SK-N-SH treated with all-trans-retinoic acid at 6 μM for 48 hours (cell line): Measurements from ENCODE around the gene LRMDA.

Source experiments
- ATAC-seq: fragments of 200-7000 bp; cut with Tn5 transposase; 3 replicates; pipeline ENCODE4 v1.9.1; 2020; ENCODE audit warnings: mild to moderate bottlenecking, moderate library complexity
- ARNTL ChIP-seq: fragments of 450-650 bp; formaldehyde crosslinking; IDR thresholded peaks from 2 replicates; pipeline ENCODE4 v1.5.0; 2020; ENCODE audit warnings: low read depth, mild to moderate bottlenecking, moderate library complexity, borderline replicate concordance
- BACH2 ChIP-seq: fragments of 250-450 bp; sonication (Bioruptor Pico); IDR thresholded peaks from 2 replicates; pipeline ENCODE4 v1.9.0; 2021; ENCODE audit warnings: mild to moderate bottlenecking, borderline replicate concordance
- CREB5 ChIP-seq: fragments of 250-450 bp; sonication (Bioruptor Pico); IDR thresholded peaks from 2 replicates; pipeline ENCODE4 v1.5.1; 2020; ENCODE audit warnings: low read depth, mild to moderate bottlenecking, moderate library complexity
- CSDC2 ChIP-seq: fragments of 250-450 bp; sonication (Bioruptor Pico); IDR thresholded peaks from 2 replicates; pipeline ENCODE4 v1.5.0; 2020; ENCODE audit warnings: mild to moderate bottlenecking, moderate library complexity
- CSRNP3 ChIP-seq: fragments of 250-450 bp; sonication (Bioruptor Pico); IDR thresholded peaks from 2 replicates; pipeline ENCODE4 v1.5.1; 2021; ENCODE audit warnings: mild to moderate bottlenecking, moderate library complexity
- ESRRG ChIP-seq: fragments of 250-450 bp; sonication (Bioruptor Pico); IDR thresholded peaks from 2 replicates; pipeline ENCODE4 v1.6.1; 2021; ENCODE audit warnings: mild to moderate bottlenecking
- GLIS3 ChIP-seq: fragments of 250-450 bp; sonication (Bioruptor Pico); IDR thresholded peaks from 2 replicates; pipeline ENCODE4 v1.5.0; 2020; ENCODE audit warnings: mild to moderate bottlenecking, moderate library complexity
- OSR1 ChIP-seq: fragments of 250-450 bp; sonication (Bioruptor Pico); IDR thresholded peaks from 2 replicates; pipeline ENCODE4 v1.8.0; 2022; ENCODE audit warnings: moderate library complexity, mild to moderate bottlenecking, inconsistent platforms
- POU6F1 ChIP-seq: fragments of 250-450 bp; sonication (Bioruptor Pico); IDR thresholded peaks from 2 replicates; pipeline ENCODE4 v1.8.0; 2021; ENCODE audit warnings: low read depth, mild to moderate bottlenecking, moderate library complexity, borderline replicate concordance
- PPARA ChIP-seq: fragments of 250-450 bp; sonication (Bioruptor Pico); IDR thresholded peaks from 2 replicates; pipeline ENCODE4 v1.5.0; 2020; ENCODE audit warnings: mild to moderate bottlenecking, borderline replicate concordance
- RARB ChIP-seq: fragments of 250-450 bp; sonication (Bioruptor Pico); IDR thresholded peaks from 2 replicates; pipeline ENCODE4 v1.8.0; 2021; ENCODE audit warnings: mild to moderate bottlenecking, moderate library complexity
- SNAI2 ChIP-seq: fragments of 250-450 bp; sonication (Bioruptor Pico); IDR thresholded peaks from 2 replicates; pipeline ENCODE4 v1.5.0; 2020; ENCODE audit warnings: mild to moderate bottlenecking, moderate library complexity
- TCF4 ChIP-seq: fragments of 250-450 bp; sonication (Bioruptor Pico); IDR thresholded peaks from 2 replicates; pipeline ENCODE4 v1.8.0; 2021; ENCODE audit warnings: mild to moderate bottlenecking, moderate library complexity, borderline replicate concordance
- TOX ChIP-seq: fragments of 250-450 bp; sonication (Bioruptor Pico); IDR thresholded peaks from 2 replicates; pipeline ENCODE4 v1.8.0; 2021; ENCODE audit warnings: mild to moderate bottlenecking, moderate library complexity, borderline replicate concordance
- ZC3H10 ChIP-seq: fragments of 250-450 bp; sonication (Bioruptor Pico); IDR thresholded peaks from 2 replicates; pipeline ENCODE4 v1.5.1; 2021; ENCODE audit warnings: mild to moderate bottlenecking, moderate library complexity
- ZFP3 ChIP-seq: fragments of 250-450 bp; sonication (Bioruptor Pico); IDR thresholded peaks from 2 replicates; pipeline ENCODE4 v1.5.0; 2020; ENCODE audit warnings: mild to moderate bottlenecking, moderate library complexity
- ZFP30 ChIP-seq: fragments of 450-650 bp; formaldehyde crosslinking; IDR thresholded peaks from 2 replicates; pipeline ENCODE4 v1.5.0; 2022; ENCODE audit warnings: mild to moderate bottlenecking, moderate library complexity
- ZNF565 ChIP-seq: fragments of 450-650 bp; formaldehyde crosslinking; conservative IDR thresholded peaks from 2 replicates; pipeline ENCODE4 v1.5.0; 2020; ENCODE audit warnings: low read depth, mild to moderate bottlenecking, moderate library complexity
- ZNF70 ChIP-seq: fragments of 450-650 bp; formaldehyde crosslinking; IDR thresholded peaks from 2 replicates; pipeline ENCODE4 v1.5.0; 2020; ENCODE audit warnings: mild to moderate bottlenecking, moderate library complexity
- TF ChIP-seq, protein P1 (sequence below): fragments of 250-450 bp; sonication (Bioruptor Pico); IDR thresholded peaks from 2 replicates; pipeline ENCODE4 v1.5.0; 2020; ENCODE audit warnings: mild to moderate bottlenecking, moderate library complexity
- TF ChIP-seq, protein P2 (sequence below): fragments of 250-450 bp; sonication (Bioruptor Pico); IDR thresholded peaks from 2 replicates; pipeline ENCODE4 v1.8.0; 2020; ENCODE audit warnings: mild to moderate bottlenecking, moderate library complexity, borderline replicate concordance

LRMDA gene

DNA sequence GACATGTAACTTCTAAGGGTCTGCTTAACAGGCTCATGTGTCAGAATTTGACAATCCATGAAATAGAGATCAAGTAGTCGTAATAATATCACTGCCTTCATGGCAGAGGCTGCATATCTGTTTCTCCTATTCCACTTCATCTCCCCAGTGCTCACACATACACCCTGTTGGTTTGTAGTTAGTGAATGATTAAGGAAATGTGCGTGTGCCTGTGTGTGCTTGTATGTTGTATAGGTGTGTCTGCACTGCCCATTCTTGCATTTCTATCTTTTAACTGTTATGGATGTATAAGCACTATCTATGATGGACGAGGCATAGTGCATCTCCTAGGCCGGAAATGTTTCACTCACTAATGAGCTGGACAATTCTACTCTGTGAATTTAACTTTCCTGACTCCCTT, 985.2 kb downstream of the LRMDA start:
- TF ChIP-seq ZFP3 (CRISPR knock-in tag) (no peak), ESRRG (CRISPR knock-in tag) (no peak), CSRNP3 (CRISPR knock-in tag) (no peak), SNAI2 (CRISPR knock-in tag) (no peak), CREB5 (CRISPR knock-in tag) (no peak), ZNF70 (CRISPR knock-in tag) (no peak), PPARA (no peak), POU6F1 (CRISPR knock-in tag) (no peak), ZFP30 (CRISPR knock-in tag) (no peak), ZNF565 (CRISPR knock-in tag) (no peak), OSR1 (CRISPR knock-in tag) (no peak), ARNTL (CRISPR knock-in tag) (no peak)
- TF ChIP-seq, protein P1, sequence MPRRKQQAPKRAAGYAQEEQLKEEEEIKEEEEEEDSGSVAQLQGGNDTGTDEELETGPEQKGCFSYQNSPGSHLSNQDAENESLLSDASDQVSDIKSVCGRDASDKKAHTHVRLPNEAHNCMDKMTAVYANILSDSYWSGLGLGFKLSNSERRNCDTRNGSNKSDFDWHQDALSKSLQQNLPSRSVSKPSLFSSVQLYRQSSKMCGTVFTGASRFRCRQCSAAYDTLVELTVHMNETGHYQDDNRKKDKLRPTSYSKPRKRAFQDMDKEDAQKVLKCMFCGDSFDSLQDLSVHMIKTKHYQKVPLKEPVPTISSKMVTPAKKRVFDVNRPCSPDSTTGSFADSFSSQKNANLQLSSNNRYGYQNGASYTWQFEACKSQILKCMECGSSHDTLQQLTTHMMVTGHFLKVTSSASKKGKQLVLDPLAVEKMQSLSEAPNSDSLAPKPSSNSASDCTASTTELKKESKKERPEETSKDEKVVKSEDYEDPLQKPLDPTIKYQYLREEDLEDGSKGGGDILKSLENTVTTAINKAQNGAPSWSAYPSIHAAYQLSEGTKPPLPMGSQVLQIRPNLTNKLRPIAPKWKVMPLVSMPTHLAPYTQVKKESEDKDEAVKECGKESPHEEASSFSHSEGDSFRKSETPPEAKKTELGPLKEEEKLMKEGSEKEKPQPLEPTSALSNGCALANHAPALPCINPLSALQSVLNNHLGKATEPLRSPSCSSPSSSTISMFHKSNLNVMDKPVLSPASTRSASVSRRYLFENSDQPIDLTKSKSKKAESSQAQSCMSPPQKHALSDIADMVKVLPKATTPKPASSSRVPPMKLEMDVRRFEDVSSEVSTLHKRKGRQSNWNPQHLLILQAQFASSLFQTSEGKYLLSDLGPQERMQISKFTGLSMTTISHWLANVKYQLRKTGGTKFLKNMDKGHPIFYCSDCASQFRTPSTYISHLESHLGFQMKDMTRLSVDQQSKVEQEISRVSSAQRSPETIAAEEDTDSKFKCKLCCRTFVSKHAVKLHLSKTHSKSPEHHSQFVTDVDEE (CRISPR knock-in tag) = no peak
- TF ChIP-seq, protein P2, sequence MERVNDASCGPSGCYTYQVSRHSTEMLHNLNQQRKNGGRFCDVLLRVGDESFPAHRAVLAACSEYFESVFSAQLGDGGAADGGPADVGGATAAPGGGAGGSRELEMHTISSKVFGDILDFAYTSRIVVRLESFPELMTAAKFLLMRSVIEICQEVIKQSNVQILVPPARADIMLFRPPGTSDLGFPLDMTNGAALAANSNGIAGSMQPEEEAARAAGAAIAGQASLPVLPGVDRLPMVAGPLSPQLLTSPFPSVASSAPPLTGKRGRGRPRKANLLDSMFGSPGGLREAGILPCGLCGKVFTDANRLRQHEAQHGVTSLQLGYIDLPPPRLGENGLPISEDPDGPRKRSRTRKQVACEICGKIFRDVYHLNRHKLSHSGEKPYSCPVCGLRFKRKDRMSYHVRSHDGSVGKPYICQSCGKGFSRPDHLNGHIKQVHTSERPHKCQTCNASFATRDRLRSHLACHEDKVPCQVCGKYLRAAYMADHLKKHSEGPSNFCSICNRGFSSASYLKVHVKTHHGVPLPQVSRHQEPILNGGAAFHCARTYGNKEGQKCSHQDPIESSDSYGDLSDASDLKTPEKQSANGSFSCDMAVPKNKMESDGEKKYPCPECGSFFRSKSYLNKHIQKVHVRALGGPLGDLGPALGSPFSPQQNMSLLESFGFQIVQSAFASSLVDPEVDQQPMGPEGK (CRISPR knock-in tag) = no peak
- TF ChIP-seq, all 23 proteins: peak for 0
- ATAC-seq = no peak

DNA sequence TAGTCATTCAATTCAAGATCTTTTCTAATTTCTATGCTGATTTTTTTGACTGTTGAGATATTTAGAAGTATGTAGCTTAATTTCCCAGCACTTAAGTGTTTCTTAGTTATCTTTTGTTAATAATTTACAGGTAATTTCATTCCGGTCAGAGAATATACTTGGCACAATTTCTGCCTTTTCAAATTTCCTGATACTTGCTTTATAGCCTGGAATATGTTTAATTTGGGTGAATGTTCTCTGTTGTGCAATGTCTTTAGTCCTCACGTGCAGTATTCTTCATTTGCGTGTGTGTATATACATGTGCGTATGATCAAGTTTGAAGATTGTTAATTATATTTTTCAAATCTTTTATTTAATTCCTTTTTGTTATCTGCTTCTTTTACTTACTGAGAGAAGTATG, 989.3 kb downstream of the LRMDA start:
- no peak for TF ChIP-seq GLIS3 (CRISPR knock-in tag)
- no peak for TF ChIP-seq ESRRG (CRISPR knock-in tag)
- TF ChIP-seq ZFP30 (CRISPR knock-in tag) = no peak
- no peak for TF ChIP-seq PPARA
- no peak for TF ChIP-seq ARNTL (CRISPR knock-in tag)
- TF ChIP-seq CSDC2 (CRISPR knock-in tag) = no peak
- TF ChIP-seq RARB (CRISPR knock-in tag) = no peak
- no peak for TF ChIP-seq TCF4 (CRISPR knock-in tag)
- no peak for TF ChIP-seq OSR1 (CRISPR knock-in tag)
- no peak for ATAC-seq

GRCh38 chr10:76422769-76423168, 991.3 kb downstream of the LRMDA start:
- TF ChIP-seq ZC3H10 = no peak
- no peak for TF ChIP-seq BACH2 (CRISPR knock-in tag)
- no peak for TF ChIP-seq RARB (CRISPR knock-in tag)
- no peak for TF ChIP-seq POU6F1 (CRISPR knock-in tag)
- TF ChIP-seq, protein P2 (CRISPR knock-in tag) = no peak
- TF ChIP-seq SNAI2 (CRISPR knock-in tag) = no peak
- TF ChIP-seq ZNF70 (CRISPR knock-in tag) = no peak
- TF ChIP-seq TOX (CRISPR knock-in tag) = no peak
- no peak for TF ChIP-seq ZFP30 (CRISPR knock-in tag)
- no peak for TF ChIP-seq ARNTL (CRISPR knock-in tag)
- TF ChIP-seq ZFP3 (CRISPR knock-in tag) = no peak
- peak; percentile 49; the same call in 1 of the 3 replicates for ATAC-seq
